ENCODE measurements around the gene SRRM2. TPM values are rescaled to one million over a fixed set of nuclear protein-coding genes. Genes with fewer than 3 reads are reported as not detected.
A peak's percentile ranks its signal among the peaks of the same experiment; 100 is the strongest.

Gene SRRM2
- 100 to 1,000 TPM in 3 of 4 donors, 10 to 100 TPM in 1; 73.9 to 398 (median 255) TPM for total RNA-seq

- peak; percentile 96 for TF ChIP-seq POLR2AphosphoS5 (IDR thresholded peaks at IDR 0.05)
- peak; percentile 98 for TF ChIP-seq POLR2A (IDR thresholded peaks at IDR 0.05)
- no peak for TF ChIP-seq EP300 (IDR thresholded peaks at IDR 0.05)
- TF ChIP-seq CTCF (IDR thresholded peaks at IDR 0.05) = peak in 1 of 4 experiments; percentile 17
- peak; percentile 98 for ATAC-seq
- WGBS, 2 donors (ENCODE audit: low coverage in 1 of 2) = no CpG with 5 or more reads among the region's 99 CpGs
- Histone ChIP-seq H3K4me1 (peaks cover 0 to 48% (median 23%) of the 10 kb centered on the region in 3 donors), H3K27ac (peak within 1 kb of the TSS; percentile 94 to 100 (median 97)), H3K4me3 (peak within 1 kb of the TSS; percentile 62 to 89), H3K27me3 (no peaks in the 10 kb centered on the region), H3K9me3 (no peaks in the 10 kb centered on the region), H3K36me3 (peaks cover 0 to 10% of the 10 kb centered on the region in 2 donors)
Observed at GRCh38 chr16:2752035-2752849, at the start of gene SRRM2. TSS of gene SRRM2 (plus strand) at chr16:2752638. CDS start at chr16:2756365, 3,727 bp downstream.

GRCh38 chr16:2702871-2703745 lies 49.3 kb upstream of the SRRM2 start:
- TF ChIP-seq POLR2A (IDR thresholded peaks at IDR 0.05) = no peak
- no peak for TF ChIP-seq CTCF (IDR thresholded peaks at IDR 0.05)
- TF ChIP-seq EP300 (IDR thresholded peaks at IDR 0.05) = no peak
- TF ChIP-seq POLR2AphosphoS5 (IDR thresholded peaks at IDR 0.05) = no peak
- Histone ChIP-seq H3K4me1 (no peaks in the 10 kb centered on the region), H3K9me3 (no peaks in the 10 kb centered on the region), H3K27me3 (no peaks in the 10 kb centered on the region), H3K4me3 (no peak overlapping the region), H3K27ac (no peak overlapping the region), H3K36me3 (peaks cover 0 to 100% of the 10 kb centered on the region in 2 donors)
- 87% methylated on average over 3 of the region's 28 CpGs; no CpG with 5 or more reads in 1 of the 2 donors for WGBS, 2 donors (ENCODE audit: low coverage in 1 of 2)
- no peak for ATAC-seq

- Histone ChIP-seq H3K4me3 (no peak overlapping the region), H3K4me1 (no peaks in the 10 kb centered on the region), H3K9me3 (no peaks in the 10 kb centered on the region), H3K27me3 (no peaks in the 10 kb centered on the region), H3K27ac (no peak overlapping the region), H3K36me3 (peaks cover 0 to 100% of the 10 kb centered on the region in 2 donors)
- 100% methylated on average over 1 of the region's 33 CpGs; no CpG with 5 or more reads in 1 of the 2 donors for WGBS, 2 donors (ENCODE audit: low coverage in 1 of 2)
- TF ChIP-seq CTCF (IDR thresholded peaks at IDR 0.05) = no peak
- no peak for TF ChIP-seq EP300 (IDR thresholded peaks at IDR 0.05)
- no peak for TF ChIP-seq POLR2AphosphoS5 (IDR thresholded peaks at IDR 0.05)
- no peak for TF ChIP-seq POLR2A (IDR thresholded peaks at IDR 0.05)
- ATAC-seq = no peak
Observed at GRCh38 chr16:2704166-2704982, 48.1 kb upstream of the SRRM2 start.

- ATAC-seq = no peak
- no peak for TF ChIP-seq POLR2A (IDR thresholded peaks at IDR 0.05)
- TF ChIP-seq EP300 (IDR thresholded peaks at IDR 0.05) = no peak
- TF ChIP-seq POLR2AphosphoS5 (IDR thresholded peaks at IDR 0.05) = no peak
- TF ChIP-seq CTCF (IDR thresholded peaks at IDR 0.05) = no peak
- Histone ChIP-seq H3K4me3 (no peak overlapping the region), H3K9me3 (no peaks in the 10 kb centered on the region), H3K36me3 (peaks cover 0 to 100% of the 10 kb centered on the region in 2 donors), H3K27me3 (no peaks in the 10 kb centered on the region), H3K4me1 (no peaks in the 10 kb centered on the region), H3K27ac (no peak overlapping the region)
- no CpG with 5 or more reads among the region's 14 CpGs for WGBS, 2 donors (ENCODE audit: low coverage in 1 of 2)
Observed at GRCh38 chr16:2704983-2705275, 47.5 kb upstream of the SRRM2 start.
